Heart left ventricle (tissue), 13 donors: Measurements from ENCODE around the gene KIF16B.

ENCODE experiments used
- POLR2A ChIP-seq, 2 donors: fragments of 450-650 bp; IDR thresholded peaks; one replicate each; pipeline ENCODE4 v1.6.1; 2017; ENCODE audit warnings: antibody characterized with exemption in 2 of 2, mild to moderate bottlenecking in 2 of 2, moderate library complexity in 2 of 2
- TF ChIP-seq, protein P1 (sequence below), 12 donors: fragments of 200-600 bp; sonication (generic) in 4 of 12; IDR thresholded peaks; one replicate each; pipeline versions ENCODE4 v1.5.0 to v1.8.0; 2018 to 2022; ENCODE audit warnings: antibody characterized with exemption in 12 of 12, mild to moderate bottlenecking in 5 of 12
- donor health status: ischemic (EF 13 %, LVEDD 7.1; RV severe dilation, severe dysfunction).
- donor health status: DM: no; HTN: yes; CAD: no.
- donor health status: DM: no; HTN: no; CAD: no.
- donor health status: ischemic (EF 25% LVEDD 6.9; RV normal size, moderate dysfunction).
- donor health status: ischemic (EF 25% LVEDD 5.7; RV mildly dilated, moderate dysfunction).
- donor health status: ischemic (EF 35%, LVEDD 5.7; RV mildly dilated, moderate dysfunction).
- donor health status: nonischemic (EF 11% LVEDD 7.7; RV severe dilation, severe dysfunction).
- donor health status: DM: yes; HTN: yes; CAD: no.
- donor health status: PGD.
- donor health status: ischemic (EF 29% LVEDD 5.4; RV normal size, mild dysfunction).
- donor health status: nonischemic (EF 23%, LVEDD 6.1; RV moderate dilation, normal function).

DNA sequence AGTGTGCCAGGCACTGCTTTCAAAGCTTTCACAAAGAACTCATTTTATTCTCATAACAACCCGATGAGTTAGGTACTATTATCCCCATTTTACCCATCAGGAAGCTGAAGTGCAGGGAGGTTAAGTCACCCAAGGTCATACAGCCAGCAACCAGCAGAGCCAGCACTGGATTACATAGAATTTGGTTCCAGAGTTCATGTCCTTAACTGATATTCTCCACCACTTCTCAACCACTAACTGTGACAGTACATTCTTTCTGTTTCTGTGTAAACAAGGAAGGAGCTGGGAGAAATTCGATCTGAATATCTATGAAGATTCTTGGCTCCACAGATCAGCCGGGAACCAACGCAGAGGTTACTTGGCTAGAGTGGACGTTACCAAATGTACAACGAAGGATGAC, 98.0 kb downstream of the KIF16B start:
- TF ChIP-seq, protein P1, sequence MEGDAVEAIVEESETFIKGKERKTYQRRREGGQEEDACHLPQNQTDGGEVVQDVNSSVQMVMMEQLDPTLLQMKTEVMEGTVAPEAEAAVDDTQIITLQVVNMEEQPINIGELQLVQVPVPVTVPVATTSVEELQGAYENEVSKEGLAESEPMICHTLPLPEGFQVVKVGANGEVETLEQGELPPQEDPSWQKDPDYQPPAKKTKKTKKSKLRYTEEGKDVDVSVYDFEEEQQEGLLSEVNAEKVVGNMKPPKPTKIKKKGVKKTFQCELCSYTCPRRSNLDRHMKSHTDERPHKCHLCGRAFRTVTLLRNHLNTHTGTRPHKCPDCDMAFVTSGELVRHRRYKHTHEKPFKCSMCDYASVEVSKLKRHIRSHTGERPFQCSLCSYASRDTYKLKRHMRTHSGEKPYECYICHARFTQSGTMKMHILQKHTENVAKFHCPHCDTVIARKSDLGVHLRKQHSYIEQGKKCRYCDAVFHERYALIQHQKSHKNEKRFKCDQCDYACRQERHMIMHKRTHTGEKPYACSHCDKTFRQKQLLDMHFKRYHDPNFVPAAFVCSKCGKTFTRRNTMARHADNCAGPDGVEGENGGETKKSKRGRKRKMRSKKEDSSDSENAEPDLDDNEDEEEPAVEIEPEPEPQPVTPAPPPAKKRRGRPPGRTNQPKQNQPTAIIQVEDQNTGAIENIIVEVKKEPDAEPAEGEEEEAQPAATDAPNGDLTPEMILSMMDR (IDR thresholded peaks at IDR 0.05): no peak
- no peak for TF ChIP-seq POLR2A (IDR thresholded peaks at IDR 0.05)
